CD14-positive monocyte (primary cell): ENCODE data around the gene NUDT8. TPM values are rescaled to one million over a fixed set of nuclear protein-coding genes. Genes with fewer than 3 reads are reported as not detected.

Experiments used
- DNase-seq, 3 donors: peaks; one replicate each; pipeline ENCODE4 v3.0.0-alpha.2; 2011 to 2022
- H2AFZ ChIP-seq: 2 replicates; pipeline ENCODE4 v1.6.0; 2012; ENCODE audit warnings: mild to moderate bottlenecking, low read depth, low read length, inconsistent platforms; ENCODE audit not compliant: insufficient read depth, poor library complexity, severe bottlenecking
- H3K27ac ChIP-seq, 2 donors: 1 replicate in 1 of 2; 2 replicates in 1 of 2; pipeline ENCODE4 v1.5.1; 2012 to 2013; ENCODE audit warnings: low read length in 2 of 2, control low read depth in 1 of 2, inconsistent platforms in 1 of 2, low read depth in 1 of 2, mild to moderate bottlenecking in 1 of 2
- H3K27me3 ChIP-seq, 2 donors: one replicate each; pipeline versions ENCODE4 v1.6.0 to v1.6.1; 2011 to 2013; ENCODE audit warnings: low read length in 2 of 2; ENCODE audit not compliant: control insufficient read depth in 2 of 2, insufficient read depth in 2 of 2
- H3K36me3 ChIP-seq, 2 donors: replicated peaks in 1 of 2; 1 replicate in 1 of 2; 2 replicates in 1 of 2; pipeline versions ENCODE4 v1.5.1 to v1.6.1; 2012 to 2013; ENCODE audit warnings: low read length in 2 of 2, control low read depth in 1 of 2, inconsistent platforms in 1 of 2, mild to moderate bottlenecking in 1 of 2; ENCODE audit not compliant: insufficient read depth in 2 of 2, control insufficient read depth in 1 of 2
- H3K4me1 ChIP-seq, 2 donors: 1 replicate in 1 of 2; 2 replicates in 1 of 2; pipeline versions ENCODE4 v1.5.1 to v1.6.1; 2012 to 2013; ENCODE audit warnings: low read length in 2 of 2, control low read depth in 1 of 2, inconsistent platforms in 1 of 2, mild to moderate bottlenecking in 1 of 2, moderate library complexity in 1 of 2; ENCODE audit not compliant: insufficient read depth in 2 of 2, control insufficient read depth in 1 of 2
- H3K4me2 ChIP-seq: replicated peaks from 2 replicates; pipeline ENCODE3; 2012; ENCODE audit warnings: low read length, moderate library complexity, mild to moderate bottlenecking; ENCODE audit not compliant: poor library complexity, severe bottlenecking; ENCODE audit errors: extremely low read depth
- H3K4me3 ChIP-seq, 3 experiments: fragments of 200-600 bp in 1 of 3; sonication (generic) in 1 of 3; replicated peaks in 1 of 3; 1 replicate in 2 of 3; 2 replicates in 1 of 3; pipeline ENCODE4 v1.5.1; 2011 to 2013; ENCODE audit warnings: low read length in 3 of 3, mild to moderate bottlenecking in 3 of 3, control low read depth in 2 of 3, low read depth in 2 of 3, inconsistent platforms in 1 of 3, moderate library complexity in 1 of 3
- H3K79me2 ChIP-seq: 2 replicates; pipeline ENCODE4 v1.6.0; 2012; ENCODE audit warnings: mild to moderate bottlenecking, control low read depth, inconsistent platforms, low read length, moderate library complexity; ENCODE audit not compliant: insufficient read depth
- H3K9ac ChIP-seq: 2 replicates; pipeline ENCODE4 v1.6.0; 2017; ENCODE audit warnings: low read length, mild to moderate bottlenecking; ENCODE audit not compliant: insufficient read depth, poor library complexity, severe bottlenecking
- H3K9me3 ChIP-seq, 2 donors: replicated peaks in 1 of 2; 1 replicate in 1 of 2; 2 replicates in 1 of 2; pipeline versions ENCODE4 v1.5.1 to v1.6.1; 2012 to 2013; ENCODE audit warnings: low read length in 2 of 2, control low read depth in 1 of 2; ENCODE audit not compliant: control insufficient read depth in 1 of 2, insufficient read depth in 1 of 2
- H4K20me1 ChIP-seq: 2 replicates; pipeline ENCODE4 v1.6.0; 2012; ENCODE audit warnings: mild to moderate bottlenecking, low read length, control low read depth, moderate library complexity; ENCODE audit not compliant: insufficient read depth
- H3K27ac Mint-ChIP-seq, 7 donors: one replicate each; pipeline ENCODE4 v1.8.0; 2020; ENCODE audit warnings: mild to moderate bottlenecking in 7 of 7, mixed read lengths in 7 of 7, moderate library complexity in 6 of 7, inconsistent platforms in 2 of 7
- H3K27me3 Mint-ChIP-seq, 3 donors: one replicate each; pipeline ENCODE4 v1.8.0; 2021 to 2022; ENCODE audit warnings: low read depth in 3 of 3, mild to moderate bottlenecking in 3 of 3, mixed read lengths in 3 of 3, moderate library complexity in 3 of 3, inconsistent platforms in 1 of 3
- H3K36me3 Mint-ChIP-seq, 2 donors: one replicate each; pipeline ENCODE4 v1.8.0; 2020; ENCODE audit warnings: mixed read lengths in 2 of 2, inconsistent platforms in 1 of 2, mild to moderate bottlenecking in 1 of 2
- H3K4me1 Mint-ChIP-seq: one replicate; pipeline ENCODE4 v1.8.0; 2020; ENCODE audit warnings: mild to moderate bottlenecking, mixed read lengths
- H3K4me3 Mint-ChIP-seq, 2 donors: one replicate each; pipeline ENCODE4 v1.8.0; 2020; ENCODE audit warnings: mild to moderate bottlenecking in 2 of 2, mixed read lengths in 2 of 2, moderate library complexity in 1 of 2
- H3K9me3 Mint-ChIP-seq, 7 donors: one replicate each; pipeline ENCODE4 v1.8.0; 2020 to 2022; ENCODE audit warnings: mixed read lengths in 7 of 7, mild to moderate bottlenecking in 6 of 7, moderate library complexity in 6 of 7, inconsistent platforms in 2 of 7
- CTCF ChIP-seq: fragments of 200-600 bp; IDR thresholded peaks from one replicate; pipeline ENCODE4 v1.8.0; 2022; ENCODE audit warnings: antibody characterized with exemption, mild to moderate bottlenecking
- WGBS: methylation state at CpG from one replicate; pipeline ENCODE4 v1.1.5; 2013; ENCODE audit warnings: missing lambda C conversion rate; ENCODE audit not compliant: insufficient coverage; 5-methylcytosine and 5-hydroxymethylcytosine counted together
- intact Hi-C, 2 donors: fragments of 100-400 bp; cut with micrococcal nuclease; formaldehyde crosslinking; loops; one replicate each; pipeline versions ENCODE4 v1.15.0 to v1.15.1; 2023
- polyA plus RNA-seq, 3 donors: library from polyadenylated mRNA; depleted of rRNA in 1 of 3; unstranded in 2 of 3; stranded (reverse) in 1 of 3; fragments of 300-500 nt in 2 of 3; fragments of >200 nt in 1 of 3; fragmentation: Illumina TruSeq in 2 of 3; gene quantifications; 1 replicate in 2 of 3; 2 replicates in 1 of 3; pipeline ENCODE4 v1.2.3, GENCODE V29; 2012 to 2021

NUDT8 gene
- polyA plus RNA-seq, 3 donors = 0.92 to 1.4 (median 1.3) TPM

GRCh38 chr11:67665541-67666302 lies 36.0 kb upstream of the NUDT8 start:
- intact Hi-C loops = no loop called here
- Histone ChIP-seq H3K27ac (no peak overlapping the region), H4K20me1 (no peaks in the 10 kb centered on the region), H3K36me3 (no peaks in the 10 kb centered on the region), H3K79me2 (no peaks in the 10 kb centered on the region), H3K4me3 (no peak overlapping the region), H3K4me2 (no peak overlapping the region), H2AFZ (no peak overlapping the region), H3K4me1 (no peaks in the 10 kb centered on the region), H3K9ac (no peak overlapping the region), H3K9me3 (no peaks in the 10 kb centered on the region), H3K27me3 (no peaks in the 10 kb centered on the region)
- Mint-ChIP-seq H3K36me3 (no peaks in the 10 kb centered on the region), H3K27me3 (peaks cover 0 to under 1% (median 0%) of the 10 kb centered on the region in 3 donors), H3K4me1 (no peaks in the 10 kb centered on the region), H3K4me3 (no peak overlapping the region), H3K27ac (no peak overlapping the region), H3K9me3 (no peaks in the 10 kb centered on the region)
- 83% methylated on average over 22 of the region's 24 CpGs for WGBS
- no peak for TF ChIP-seq CTCF
- DNase-seq = no peak

GRCh38 chr11:67664696-67665540 lies 35.2 kb upstream of the NUDT8 start:
- Histone ChIP-seq H3K9me3 (no peaks in the 10 kb centered on the region), H3K79me2 (no peaks in the 10 kb centered on the region), H3K27ac (no peak overlapping the region), H3K4me1 (no peaks in the 10 kb centered on the region), H3K4me2 (no peak overlapping the region), H3K36me3 (no peaks in the 10 kb centered on the region), H3K4me3 (no peak overlapping the region), H2AFZ (no peak overlapping the region), H4K20me1 (no peaks in the 10 kb centered on the region), H3K9ac (no peak overlapping the region), H3K27me3 (no peaks in the 10 kb centered on the region)
- no peaks in the 10 kb centered on the region for H3K9me3 Mint-ChIP-seq
- H3K4me3 Mint-ChIP-seq = no peak overlapping the region
- no peaks in the 10 kb centered on the region for H3K4me1 Mint-ChIP-seq
- no peak for DNase-seq
- H3K27me3 Mint-ChIP-seq = peaks cover 0 to 2% (median 0%) of the 10 kb centered on the region in 3 donors
- no peak overlapping the region for H3K27ac Mint-ChIP-seq
- H3K36me3 Mint-ChIP-seq = no peaks in the 10 kb centered on the region
- intact Hi-C loops = no loop called here
- WGBS = 92% methylated on average over 33 of the region's 33 CpGs
- no peak for TF ChIP-seq CTCF
